Mesendoderm (in vitro differentiated cells): Measurements from ENCODE around the gene RARA.
"Not testable (repeated sequence)": the region's sequence is repeated elsewhere in the genome, so short reads cannot be mapped to it uniquely, and the experiment has no call there.

ENCODE experiments used
- DNase-seq: peaks from one replicate; pipeline ENCODE4 v3.0.0; 2013
- H2AK5ac ChIP-seq: 2 replicates; pipeline ENCODE4 v1.6.1; 2013; ENCODE audit warnings: low read length, inconsistent platforms
- H2BK120ac ChIP-seq: 2 replicates; pipeline ENCODE4 v1.6.1; 2013; ENCODE audit warnings: low read depth, mild to moderate bottlenecking, low read length, moderate library complexity, mixed read lengths
- H2BK15ac ChIP-seq: replicated peaks from 2 replicates; pipeline ENCODE4 v1.6.1; 2013; ENCODE audit warnings: low read depth, mild to moderate bottlenecking, moderate library complexity
- H2BK5ac ChIP-seq: 2 replicates; pipeline ENCODE4 v1.6.1; 2013; ENCODE audit warnings: low read length, inconsistent platforms
- H3K18ac ChIP-seq: 2 replicates; pipeline ENCODE4 v1.6.1; 2013; ENCODE audit warnings: mild to moderate bottlenecking, low read length, mixed read lengths
- H3K23ac ChIP-seq: one replicate; pipeline ENCODE4 v1.6.1; 2013; ENCODE audit warnings: low read length
- H3K27ac ChIP-seq: 2 replicates; pipeline ENCODE4 v1.5.1; 2013; ENCODE audit warnings: low read depth, mild to moderate bottlenecking, inconsistent platforms, low read length, moderate library complexity
- H3K27me3 ChIP-seq: 2 replicates; pipeline ENCODE4 v1.6.1; 2013; ENCODE audit warnings: low read length, control low read depth, mild to moderate bottlenecking, inconsistent platforms; ENCODE audit not compliant: insufficient read depth, poor library complexity
- H3K36me3 ChIP-seq: 2 replicates; pipeline ENCODE4 v1.6.1; 2013; ENCODE audit warnings: low read length, inconsistent platforms; ENCODE audit not compliant: control insufficient read depth, insufficient read depth
- H3K4ac ChIP-seq: one replicate; pipeline ENCODE4 v1.6.1; 2013; ENCODE audit warnings: low read depth, mild to moderate bottlenecking, low read length, moderate library complexity
- H3K4me1 ChIP-seq: 2 replicates; pipeline ENCODE4 v1.6.1; 2013; ENCODE audit warnings: low read depth, low read length, inconsistent platforms; ENCODE audit not compliant: control insufficient read depth
- H3K4me2 ChIP-seq: 2 replicates; pipeline ENCODE4 v1.6.1; 2013; ENCODE audit warnings: low read length
- H3K4me3 ChIP-seq: 2 replicates; pipeline ENCODE4 v1.5.1; 2013; ENCODE audit warnings: mild to moderate bottlenecking, low read length
- H3K56ac ChIP-seq: one replicate; pipeline ENCODE4 v1.6.1; 2013; ENCODE audit warnings: low read length
- H3K79me1 ChIP-seq: 2 replicates; pipeline ENCODE4 v1.6.1; 2013; ENCODE audit warnings: low read length, inconsistent platforms
- H3K79me2 ChIP-seq: 2 replicates; pipeline ENCODE4 v1.6.1; 2013; ENCODE audit warnings: mild to moderate bottlenecking, low read length; ENCODE audit not compliant: control insufficient read depth, insufficient read depth
- H3K9ac ChIP-seq: 2 replicates; pipeline ENCODE4 v1.6.1; 2013; ENCODE audit warnings: low read length, inconsistent platforms
- H4K5ac ChIP-seq: one replicate; pipeline ENCODE4 v1.6.1; 2013; ENCODE audit warnings: low read length
- H4K8ac ChIP-seq: one replicate; pipeline ENCODE4 v1.6.1; 2013; ENCODE audit warnings: low read depth, mild to moderate bottlenecking, control low read depth, low read length, moderate library complexity
- WGBS: extraction: QIAGEN DNeasy Blood & Tissue Kit; methylation state at CpG from one replicate; pipeline ENCODE4 v1.1.7; 2013; ENCODE audit warnings: low lambda C conversion rate, missing lambda C conversion rate; ENCODE audit not compliant: insufficient coverage; ENCODE audit errors: extremely low coverage; 5-methylcytosine and 5-hydroxymethylcytosine counted together

The RARA gene

DNA sequence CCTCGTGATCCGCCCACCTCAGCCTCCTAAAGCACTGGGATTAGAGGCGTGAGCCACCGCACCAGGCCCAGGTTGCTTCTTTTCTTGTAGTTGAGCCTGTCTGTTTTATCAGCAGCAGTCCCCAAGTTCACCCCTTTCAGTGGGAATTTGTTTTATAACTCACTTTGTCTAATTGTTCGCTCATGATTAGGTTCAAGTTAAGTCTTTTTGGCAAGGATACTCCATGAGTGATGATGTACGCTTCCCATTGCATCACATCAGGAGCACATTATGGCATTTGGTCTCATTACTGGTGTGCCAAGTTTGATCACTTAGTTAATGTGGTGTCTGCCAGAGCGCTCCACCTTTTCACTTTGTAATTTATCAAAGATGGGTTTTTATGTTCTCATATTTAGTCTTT lies 70.0 kb downstream of the RARA start:
- H4K8ac ChIP-seq = no peak overlapping the region
- no peak overlapping the region for H3K56ac ChIP-seq
- no peaks in the 10 kb centered on the region for H3K79me1 ChIP-seq
- no peaks in the 10 kb centered on the region for H3K4me1 ChIP-seq
- no peak overlapping the region for H3K4ac ChIP-seq
- H2BK120ac ChIP-seq = no peak overlapping the region
- H3K4me3 ChIP-seq = no peak overlapping the region
- no peak overlapping the region for H2AK5ac ChIP-seq
- H3K23ac ChIP-seq = no peak overlapping the region
- no peak for DNase-seq
- no peak overlapping the region for H2BK15ac ChIP-seq
- H2BK5ac ChIP-seq = no peak overlapping the region
- no peak overlapping the region for H3K4me2 ChIP-seq
- no CpG with 5 or more reads among the region's 7 CpGs for WGBS
- no peaks in the 10 kb centered on the region for H3K36me3 ChIP-seq
- no peak overlapping the region for H3K18ac ChIP-seq
- H3K27me3 ChIP-seq = no peaks in the 10 kb centered on the region
- H3K79me2 ChIP-seq = no peaks in the 10 kb centered on the region
- H4K5ac ChIP-seq = no peak overlapping the region
- no peak overlapping the region for H3K27ac ChIP-seq
- H3K9ac ChIP-seq = no peak overlapping the region

DNA sequence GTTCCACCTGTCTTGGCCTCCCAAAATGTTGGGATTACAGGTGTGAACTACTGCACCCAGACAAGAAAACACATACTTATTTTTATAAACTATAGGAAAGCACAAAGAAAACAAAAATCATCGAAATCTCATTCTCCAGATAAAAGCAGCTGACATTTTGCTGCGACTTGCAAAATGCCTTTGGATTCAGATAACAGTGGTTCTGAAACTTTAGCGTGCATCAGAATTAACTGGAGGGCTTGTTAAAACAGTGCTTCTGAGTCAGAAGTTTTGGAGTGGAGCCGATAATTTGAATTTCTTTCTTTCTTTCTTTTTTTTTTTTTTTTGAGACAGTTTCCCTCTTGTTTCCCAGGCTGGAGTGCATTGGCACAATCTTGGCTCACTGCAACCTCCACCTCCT lies 73.3 kb downstream of the RARA start:
- no peaks in the 10 kb centered on the region for H3K36me3 ChIP-seq
- no peak overlapping the region for H3K4ac ChIP-seq
- H3K27ac ChIP-seq = no peak overlapping the region
- H3K4me1 ChIP-seq = no peaks in the 10 kb centered on the region
- no peaks in the 10 kb centered on the region for H3K27me3 ChIP-seq
- no peak overlapping the region for H4K5ac ChIP-seq
- H3K56ac ChIP-seq = no peak overlapping the region
- H3K79me1 ChIP-seq = no peaks in the 10 kb centered on the region
- H3K79me2 ChIP-seq = no peaks in the 10 kb centered on the region
- no peak overlapping the region for H3K4me2 ChIP-seq
- no peak overlapping the region for H3K23ac ChIP-seq
- no peak overlapping the region for H2BK5ac ChIP-seq
- no peak overlapping the region for H2BK15ac ChIP-seq
- DNase-seq = no peak
- WGBS = no CpG with 5 or more reads among the region's 4 CpGs
- H4K8ac ChIP-seq = no peak overlapping the region
- no peak overlapping the region for H2AK5ac ChIP-seq
- H2BK120ac ChIP-seq = no peak overlapping the region
- no peak overlapping the region for H3K4me3 ChIP-seq
- no peak overlapping the region for H3K9ac ChIP-seq
- H3K18ac ChIP-seq = no peak overlapping the region

DNA sequence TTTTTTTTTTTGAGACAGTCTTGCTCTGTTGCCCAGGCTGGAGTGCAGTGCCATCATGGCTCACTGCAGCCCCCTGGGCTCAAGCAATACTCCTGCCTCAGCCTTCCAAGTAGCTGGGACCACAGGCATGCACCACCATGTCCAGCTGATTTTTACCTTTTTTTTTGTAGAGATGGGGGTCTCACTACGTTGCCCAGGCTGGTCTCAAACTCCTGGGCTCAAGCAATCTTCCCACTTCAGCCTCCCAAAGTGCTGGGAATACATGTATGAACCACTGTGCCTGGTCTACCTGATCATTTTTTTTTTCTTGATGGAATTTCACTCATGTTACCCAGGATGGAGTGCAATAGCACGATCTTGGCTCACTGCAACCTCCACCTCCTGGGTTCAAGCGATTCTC lies 77.6 kb downstream of the RARA start:
- not testable (repeated sequence) for H3K36me3 ChIP-seq, H3K4me3 ChIP-seq, H3K18ac ChIP-seq, H3K79me1 ChIP-seq, H3K4me1 ChIP-seq, H3K27ac ChIP-seq, DNase-seq, H3K4me2 ChIP-seq, H4K5ac ChIP-seq, H3K27me3 ChIP-seq, H3K79me2 ChIP-seq, H3K23ac ChIP-seq, H3K4ac ChIP-seq, H4K8ac ChIP-seq, H3K9ac ChIP-seq, H2BK5ac ChIP-seq, H3K56ac ChIP-seq, H2AK5ac ChIP-seq, H2BK15ac ChIP-seq, H2BK120ac ChIP-seq
- no CpG with 5 or more reads among the region's 3 CpGs for WGBS

DNA sequence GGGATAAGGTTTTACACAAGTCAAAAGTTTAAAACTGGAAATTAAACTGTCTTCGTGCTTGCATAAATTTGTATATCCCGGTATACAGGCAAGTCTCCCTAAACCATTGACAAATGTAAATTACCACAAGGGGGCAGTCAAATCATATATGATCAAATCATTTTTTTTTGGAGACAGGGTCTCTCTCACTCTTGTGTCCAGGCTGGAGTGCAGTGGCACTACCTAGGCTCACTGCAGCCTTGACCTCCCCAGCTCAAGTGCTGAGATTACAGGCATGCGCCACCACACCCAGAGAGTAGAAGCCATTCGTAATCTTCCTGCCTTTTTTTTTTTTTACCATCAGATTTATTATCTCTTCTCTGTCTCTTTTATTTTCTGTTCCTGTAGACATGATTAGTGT lies 90.2 kb downstream of the RARA start:
- no peak overlapping the region for H3K4me3 ChIP-seq
- H4K5ac ChIP-seq = no peak overlapping the region
- H3K36me3 ChIP-seq = peaks cover 9% of the 10 kb centered on the region
- H3K18ac ChIP-seq = no peak overlapping the region
- no peak overlapping the region for H3K4me2 ChIP-seq
- H3K79me2 ChIP-seq = no peaks in the 10 kb centered on the region
- no peak overlapping the region for H3K4ac ChIP-seq
- no peak overlapping the region for H3K27ac ChIP-seq
- no peak overlapping the region for H3K9ac ChIP-seq
- no peaks in the 10 kb centered on the region for H3K79me1 ChIP-seq
- H3K27me3 ChIP-seq = no peaks in the 10 kb centered on the region
- H2AK5ac ChIP-seq = no peak overlapping the region
- H3K4me1 ChIP-seq = no peaks in the 10 kb centered on the region
- H3K23ac ChIP-seq = no peak overlapping the region
- no peak overlapping the region for H2BK120ac ChIP-seq
- DNase-seq = peak; percentile 67
- H4K8ac ChIP-seq = no peak overlapping the region
- no peak overlapping the region for H2BK15ac ChIP-seq
- no peak overlapping the region for H3K56ac ChIP-seq
- WGBS = no CpG with 5 or more reads among the region's 4 CpGs
- no peak overlapping the region for H2BK5ac ChIP-seq

DNA sequence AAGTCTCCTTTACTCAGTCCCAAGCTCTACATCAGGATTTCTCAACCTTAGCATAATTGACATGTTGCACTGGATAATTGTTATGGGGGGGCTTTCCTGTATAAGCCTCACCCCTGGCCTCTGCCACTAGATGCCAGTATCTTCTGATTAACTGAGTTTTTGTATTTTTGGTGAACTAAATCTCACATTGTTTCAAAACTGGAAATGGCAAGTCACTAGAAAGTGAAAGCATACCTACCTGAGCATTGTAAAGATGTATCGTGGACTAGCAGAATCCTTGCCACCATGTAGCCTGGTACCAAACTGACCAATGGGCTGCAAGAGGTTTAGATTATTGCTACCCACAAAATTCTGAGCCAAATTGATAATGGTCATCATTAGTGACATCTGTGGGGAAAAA lies 93.7 kb downstream of the RARA start:
- DNase-seq = no peak
- Histone ChIP-seq H3K4ac (no peak overlapping the region), H3K27ac (no peak overlapping the region)

DNA sequence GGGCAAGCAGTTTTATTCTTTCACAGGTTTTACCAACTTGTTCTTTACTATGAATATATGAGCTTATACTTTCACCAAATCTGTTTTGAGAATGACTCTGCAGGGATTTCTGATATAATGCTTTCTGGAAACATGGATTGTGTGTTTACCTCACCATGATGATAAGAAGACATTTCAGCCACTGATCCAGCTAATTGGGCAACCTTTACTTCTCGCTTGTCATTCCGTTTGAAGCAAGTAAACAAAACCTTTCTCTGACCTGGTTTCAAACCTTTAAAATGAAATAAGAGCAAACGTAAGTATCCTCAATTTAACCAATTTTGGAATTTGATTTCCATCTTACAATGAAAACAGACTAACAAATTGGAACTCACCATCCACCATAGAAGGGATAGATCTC lies 95.0 kb downstream of the RARA start:
- Histone ChIP-seq H3K27me3 (no peaks in the 10 kb centered on the region), H3K36me3 (peaks cover 6% of the 10 kb centered on the region)

More for the DNA sequence above, 93.7 kb downstream of the RARA start:
- H3K18ac ChIP-seq = no peak overlapping the region
- H3K27me3 ChIP-seq = no peaks in the 10 kb centered on the region
- no peaks in the 10 kb centered on the region for H3K79me1 ChIP-seq
- H3K4me2 ChIP-seq = no peak overlapping the region
- no CpG with 5 or more reads among the region's 1 CpG for WGBS
- H3K36me3 ChIP-seq = peaks cover 6% of the 10 kb centered on the region
- no peak overlapping the region for H3K56ac ChIP-seq
- no peak overlapping the region for H2BK5ac ChIP-seq
- no peak overlapping the region for H4K8ac ChIP-seq
- no peak overlapping the region for H2AK5ac ChIP-seq
- H3K79me2 ChIP-seq = no peaks in the 10 kb centered on the region
- H3K9ac ChIP-seq = no peak overlapping the region
- no peak overlapping the region for H3K4me3 ChIP-seq
- H2BK120ac ChIP-seq = no peak overlapping the region
- H3K4me1 ChIP-seq = no peaks in the 10 kb centered on the region
- H2BK15ac ChIP-seq = no peak overlapping the region
- H3K23ac ChIP-seq = no peak overlapping the region
- H4K5ac ChIP-seq = no peak overlapping the region

More for the DNA sequence above, 95.0 kb downstream of the RARA start:
- Histone ChIP-seq H3K4me1 (no peaks in the 10 kb centered on the region), H3K4me3 (no peak overlapping the region), H3K18ac (no peak overlapping the region), H4K5ac (no peak overlapping the region), H3K4ac (no peak overlapping the region), H2BK120ac (no peak overlapping the region), H3K79me2 (no peaks in the 10 kb centered on the region), H2AK5ac (no peak overlapping the region), H3K4me2 (no peak overlapping the region), H3K79me1 (no peaks in the 10 kb centered on the region), H2BK15ac (no peak overlapping the region), H3K23ac (no peak overlapping the region), H3K56ac (no peak overlapping the region), H4K8ac (no peak overlapping the region), H3K9ac (no peak overlapping the region), H3K27ac (no peak overlapping the region), H2BK5ac (no peak overlapping the region)
- no peak for DNase-seq
- WGBS = no CpG with 5 or more reads among the region's 3 CpGs
